Testis (tissue), 3 donors: ENCODE results near the gene UBAC2. TPM values are rescaled to one million over a fixed set of nuclear protein-coding genes. Genes with fewer than 3 reads are reported as not detected.

Source experiments
- DNase-seq: peaks from one replicate; pipeline ENCODE4 v3.0.0-alpha.2; 2019
- H3K27ac ChIP-seq, 2 donors: fragments of 200-600 bp; sonication (generic); one replicate each; pipeline ENCODE4 v1.5.1; 2019
- H3K27me3 ChIP-seq: fragments of 200-600 bp; sonication (generic); one replicate; pipeline ENCODE4 v1.5.1; 2019
- H3K36me3 ChIP-seq: fragments of 200-600 bp; sonication (generic); one replicate; pipeline ENCODE4 v1.5.1; 2017; ENCODE audit warnings: low read depth; ENCODE audit errors: missing control alignments
- H3K4me1 ChIP-seq: fragments of 200-600 bp; sonication (generic); one replicate; pipeline ENCODE4 v1.5.1; 2019
- H3K4me3 ChIP-seq, 2 donors: fragments of 200-600 bp; sonication (generic); one replicate each; pipeline ENCODE4 v1.5.1; 2017 to 2019
- H3K9me3 ChIP-seq: fragments of 200-600 bp; sonication (generic); one replicate; pipeline ENCODE4 v1.5.1; 2017
- CTCF ChIP-seq, 3 experiments: fragments of 450-650 bp in 2 of 3; fragments of 200-600 bp in 1 of 3; sonication (generic) in 1 of 3; IDR thresholded peaks; one replicate each; pipeline ENCODE4 v1.5.1; 2016 to 2019; ENCODE audit warnings: antibody characterized with exemption in 3 of 3, mild to moderate bottlenecking in 2 of 3, moderate library complexity in 1 of 3
- POLR2A ChIP-seq: fragments of 450-650 bp; IDR thresholded peaks from one replicate; pipeline ENCODE4 v1.6.1; 2017; ENCODE audit warnings: antibody characterized with exemption, mild to moderate bottlenecking, moderate library complexity
- WGBS, 2 donors: methylation state at CpG; one replicate each; pipeline ENCODE4 v1.1.5; 2018; 5-methylcytosine and 5-hydroxymethylcytosine counted together
- intact Hi-C: fragments of 100-400 bp; cut with DNase I; formaldehyde crosslinking; loops from one replicate; pipeline ENCODE4 v1.15.1; 2023; ENCODE audit warnings: low total_unique reads
- polyA plus RNA-seq: library from polyadenylated mRNA; stranded (reverse); fragments of 350-450 nt; fragmentation: Illumina TruSeq; extraction: RNeasy Lipid Tissue Mini Kit (QIAGEN cat#74804); gene quantifications from one replicate; pipeline ENCODE4 v1.2.3, GENCODE V29; 2014; ENCODE audit warnings: low read depth, low replicate concordance; ENCODE audit not compliant: insufficient read depth
- total RNA-seq, 2 donors: library from RNA; depleted of rRNA; stranded (reverse); fragments of >200 nt; gene quantifications; one replicate each; pipeline ENCODE4 v1.2.3, GENCODE V29; 2016

UBAC2 gene
- total and polyA plus RNA-seq, 3 donors from 2014 or later = 85.5 to 147 (median 93.0) TPM

GRCh38 chr13:99367106-99367616, 166.5 kb downstream of the UBAC2 start:
- TF ChIP-seq POLR2A (no peak), CTCF (IDR thresholded peaks at IDR 0.05) (no peak)
- intact Hi-C loops = no loop called here
- no peak for DNase-seq
- Histone ChIP-seq H3K9me3 (no peaks in the 10 kb centered on the region), H3K27ac (no peak overlapping the region), H3K4me3 (no peak overlapping the region), H3K4me1 (no peaks in the 10 kb centered on the region), H3K36me3 (no peaks in the 10 kb centered on the region), H3K27me3 (no peaks in the 10 kb centered on the region)
- 84 to 88% methylated on average over 7 of the region's 7 CpGs for WGBS, 2 donors

GRCh38 chr13:99367663-99368448, 167.2 kb downstream of the UBAC2 start:
- Histone ChIP-seq H3K27me3 (no peaks in the 10 kb centered on the region), H3K4me3 (no peak overlapping the region), H3K4me1 (no peaks in the 10 kb centered on the region), H3K27ac (no peak overlapping the region), H3K36me3 (no peaks in the 10 kb centered on the region), H3K9me3 (no peaks in the 10 kb centered on the region)
- intact Hi-C loops = no loop called here
- DNase-seq = no peak
- 89% methylated on average over 16 of the region's 16 CpGs for WGBS, 2 donors
- TF ChIP-seq CTCF (IDR thresholded peaks at IDR 0.05) (no peak), POLR2A (no peak)

GRCh38 chr13:99370481-99371275, 170.0 kb downstream of the UBAC2 start:
- Histone ChIP-seq H3K36me3 (no peaks in the 10 kb centered on the region), H3K27ac (no peak overlapping the region), H3K9me3 (no peaks in the 10 kb centered on the region), H3K4me1 (no peaks in the 10 kb centered on the region), H3K4me3 (no peak overlapping the region), H3K27me3 (no peaks in the 10 kb centered on the region)
- intact Hi-C loops = no loop called here
- no peak for TF ChIP-seq CTCF (IDR thresholded peaks at IDR 0.05)
- TF ChIP-seq POLR2A = no peak
- DNase-seq = no peak
- 82 to 87% methylated on average over 12 of the region's 12 CpGs for WGBS, 2 donors

GRCh38 chr13:99371956-99372355, 171.3 kb downstream of the UBAC2 start:
- TF ChIP-seq POLR2A = no peak
- TF ChIP-seq CTCF (IDR thresholded peaks at IDR 0.05) = no peak
- 87 to 94% methylated on average over 9 of the region's 9 CpGs for WGBS, 2 donors
- H3K9me3 ChIP-seq = no peaks in the 10 kb centered on the region
- H3K36me3 ChIP-seq = no peaks in the 10 kb centered on the region
- no peak for DNase-seq
- no peaks in the 10 kb centered on the region for H3K27me3 ChIP-seq
- intact Hi-C loops = no loop called here
- no peaks in the 10 kb centered on the region for H3K4me1 ChIP-seq
- H3K27ac ChIP-seq = no peak overlapping the region
- no peak overlapping the region for H3K4me3 ChIP-seq
